ENCODE data around the gene FAM50A.
"Not testable (repeated sequence)": the region's sequence is repeated elsewhere in the genome, so short reads cannot be mapped to it uniquely, and the experiment has no call there.

The FAM50A gene, protein sequence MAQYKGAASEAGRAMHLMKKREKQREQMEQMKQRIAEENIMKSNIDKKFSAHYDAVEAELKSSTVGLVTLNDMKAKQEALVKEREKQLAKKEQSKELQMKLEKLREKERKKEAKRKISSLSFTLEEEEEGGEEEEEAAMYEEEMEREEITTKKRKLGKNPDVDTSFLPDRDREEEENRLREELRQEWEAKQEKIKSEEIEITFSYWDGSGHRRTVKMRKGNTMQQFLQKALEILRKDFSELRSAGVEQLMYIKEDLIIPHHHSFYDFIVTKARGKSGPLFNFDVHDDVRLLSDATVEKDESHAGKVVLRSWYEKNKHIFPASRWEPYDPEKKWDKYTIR

DNA sequence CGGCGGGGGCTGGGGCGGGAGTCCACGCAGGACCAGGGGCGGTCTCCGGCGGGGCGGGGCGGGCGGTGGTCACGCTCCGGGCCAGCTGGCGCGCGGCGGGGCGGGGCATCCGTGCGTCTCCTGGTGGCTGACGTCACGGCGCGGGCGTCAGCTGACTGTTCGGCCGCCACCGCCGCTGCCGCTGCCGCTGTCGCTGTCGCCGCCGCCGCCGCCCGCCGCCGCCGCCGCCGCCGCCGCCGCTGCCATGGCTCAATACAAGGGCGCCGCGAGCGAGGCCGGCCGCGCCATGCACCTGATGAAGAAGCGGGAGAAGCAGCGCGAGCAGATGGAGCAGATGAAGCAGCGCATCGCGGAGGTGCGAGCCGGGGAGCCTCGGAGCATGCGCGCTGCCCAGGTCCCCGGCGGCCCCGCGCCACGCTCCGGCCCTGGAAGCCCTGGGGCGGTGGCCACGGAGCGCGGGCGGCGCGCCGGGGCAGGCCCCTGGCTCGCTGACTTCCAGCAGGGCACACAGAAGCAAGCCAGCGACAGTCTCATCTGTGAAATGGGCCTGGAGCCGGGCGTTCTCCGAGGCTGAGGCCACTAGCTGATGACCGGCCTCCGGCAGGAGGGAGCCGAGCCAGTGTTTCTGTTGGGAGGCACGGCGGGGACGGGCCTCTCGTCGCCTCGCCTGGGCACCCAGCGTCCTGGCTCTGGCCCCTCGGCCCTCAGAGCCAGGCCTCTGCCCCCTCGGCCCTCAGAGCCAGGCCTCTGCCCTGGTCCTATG, at the start of gene FAM50A:
Gene FAM50A (plus strand): TSS at position 150 of the 763 bp plus-strand sequence. CDS start 95 bp downstream, at position 245.
- Mint-ChIP-seq H3K27ac (peak within 1 kb of the TSS; percentile 88), H3K27me3 (no peaks in the 10 kb centered on the region), H3K4me1 (peaks cover 16 to 23% of the 10 kb centered on the region in 2 donors), H3K36me3 (peaks cover 12 to 34% of the 10 kb centered on the region in 2 donors), H3K9me3 (no peaks in the 10 kb centered on the region), H3K4me3 (peak within 1 kb of the TSS; percentile 81 to 83)
- peak; percentile 57 for DNase-seq
- ATAC-seq (replicated peaks) = peak; percentile 88 to 96

DNA sequence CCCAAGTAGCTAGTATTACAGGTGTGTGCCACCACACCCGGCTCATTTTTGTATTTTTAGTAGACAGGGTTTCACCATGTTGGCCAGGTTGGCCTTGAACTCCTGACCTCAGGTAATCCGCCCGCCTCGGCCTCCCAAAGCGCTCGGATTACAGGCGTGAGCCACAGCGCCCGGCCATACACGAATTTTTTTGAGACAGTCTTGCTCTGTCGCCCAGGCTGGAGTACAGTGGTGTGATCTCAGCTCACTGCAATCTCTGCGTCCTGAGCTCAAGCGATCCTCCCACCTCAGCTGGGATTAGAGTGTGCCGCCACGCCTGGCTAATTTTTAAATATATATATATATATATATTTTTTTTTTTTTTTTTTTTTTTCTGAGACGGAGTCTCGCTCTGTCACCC, 47.6 kb upstream of the FAM50A start:
- Mint-ChIP-seq H3K4me1 (peaks cover 11 to 15% of the 10 kb centered on the region in 2 donors), H3K36me3 (peaks cover 28 to 33% of the 10 kb centered on the region in 2 donors), H3K4me3 (peak overlapping the region; percentile 93 to 95)
- ATAC-seq (replicated peaks); DNase-seq; H3K27ac Mint-ChIP-seq; H3K9me3 Mint-ChIP-seq; H3K27me3 Mint-ChIP-seq: not testable (repeated sequence)

DNA sequence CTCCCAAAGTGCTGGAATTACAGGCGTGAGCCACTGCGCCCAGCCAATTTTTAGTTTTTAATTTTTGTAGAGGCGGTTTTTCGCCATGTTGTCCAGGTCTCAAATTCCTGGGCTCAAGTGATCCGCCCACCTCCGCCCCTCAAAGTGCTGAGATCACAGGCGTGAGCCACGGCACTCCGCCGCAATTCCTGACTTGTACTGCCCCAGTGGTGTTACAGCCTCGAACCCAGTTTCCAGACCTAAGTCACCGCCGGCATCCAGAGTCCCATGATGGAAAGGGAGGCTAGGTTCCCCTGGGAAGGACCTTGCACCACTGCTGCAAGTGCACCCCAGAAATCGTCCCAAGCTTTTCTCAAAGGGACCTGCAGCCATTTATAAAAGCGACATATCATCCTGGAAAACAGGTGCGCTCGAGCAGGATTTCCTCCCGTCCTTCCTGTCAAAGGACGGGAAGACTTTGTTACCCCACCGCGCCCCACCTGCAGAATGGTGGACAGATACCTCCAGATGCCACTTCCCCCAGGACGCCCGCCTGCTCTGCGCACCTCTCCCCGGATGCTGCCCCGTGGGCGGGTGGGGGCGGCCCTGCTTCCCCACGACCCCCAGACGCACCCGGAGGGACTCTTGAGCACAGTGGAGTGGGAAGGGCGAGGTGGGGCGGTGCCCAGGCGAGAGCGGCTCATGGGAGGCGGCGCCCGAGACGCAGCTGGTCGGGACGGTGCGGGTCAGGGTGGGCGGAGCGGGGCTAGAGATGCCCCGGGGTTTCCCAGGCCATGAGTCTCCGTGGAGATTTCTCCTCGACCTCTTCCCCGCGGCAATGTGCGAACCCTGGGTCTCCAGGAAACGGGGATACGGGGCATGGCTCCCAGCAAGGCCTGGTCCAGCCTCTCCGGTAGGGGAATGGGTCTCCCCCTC, 46.7 kb upstream of the FAM50A start:
- Mint-ChIP-seq H3K27ac (peak overlapping the region; percentile 98), H3K36me3 (peaks cover 28 to 33% of the 10 kb centered on the region in 2 donors), H3K4me3 (peak overlapping the region; percentile 93 to 95), H3K27me3 (no peaks in the 10 kb centered on the region), H3K4me1 (peaks cover 11 to 16% of the 10 kb centered on the region in 2 donors), H3K9me3 (no peaks in the 10 kb centered on the region)
- DNase-seq (peak; percentile 70), ATAC-seq (replicated peaks) (peak; percentile 71 to 76)

DNA sequence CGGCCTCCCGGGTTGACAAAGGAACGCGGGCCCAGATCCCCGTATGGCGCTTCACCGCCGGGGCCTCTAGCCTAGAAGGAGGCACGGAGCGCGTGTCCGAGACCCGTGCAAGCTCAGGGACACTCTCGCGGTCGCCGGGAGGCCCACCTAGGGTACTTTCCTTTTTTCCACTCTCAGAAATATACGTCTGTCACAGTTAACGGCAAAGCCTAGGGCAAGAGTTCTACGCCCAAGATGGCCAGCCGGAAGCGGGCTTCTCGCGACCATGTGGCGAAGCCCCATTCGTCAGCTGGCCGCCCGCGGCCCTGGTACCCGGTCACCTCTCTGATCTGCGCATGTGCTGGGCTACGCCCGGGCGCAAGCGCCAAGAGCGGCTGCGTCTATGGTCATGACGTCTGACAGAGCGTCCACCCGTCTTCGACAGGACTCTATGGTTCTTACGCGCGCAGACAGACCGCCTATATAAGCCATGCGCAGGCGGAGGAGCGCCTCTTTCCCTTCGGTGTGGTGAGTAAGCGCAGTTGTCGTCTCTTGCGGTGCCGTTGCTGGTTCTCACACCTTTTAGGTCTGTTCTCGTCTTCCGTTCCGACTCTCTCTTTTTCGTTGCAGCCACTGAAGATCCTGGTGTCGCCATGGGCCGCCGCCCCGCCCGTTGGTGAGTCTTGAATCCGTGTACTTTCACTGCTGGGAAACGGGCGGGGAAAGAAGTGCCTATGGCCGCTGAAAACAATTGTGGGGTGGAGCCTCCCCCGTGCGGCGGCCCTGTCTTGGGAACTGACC, 45.9 kb upstream of the FAM50A start, which contains the start of gene RPL10:
Gene RPL10 (plus strand): TSS at position 490 of the 780 bp plus-strand sequence. CDS start 143 bp downstream, at position 633.
- no peaks in the 10 kb centered on the region for H3K27me3 Mint-ChIP-seq

DNA sequence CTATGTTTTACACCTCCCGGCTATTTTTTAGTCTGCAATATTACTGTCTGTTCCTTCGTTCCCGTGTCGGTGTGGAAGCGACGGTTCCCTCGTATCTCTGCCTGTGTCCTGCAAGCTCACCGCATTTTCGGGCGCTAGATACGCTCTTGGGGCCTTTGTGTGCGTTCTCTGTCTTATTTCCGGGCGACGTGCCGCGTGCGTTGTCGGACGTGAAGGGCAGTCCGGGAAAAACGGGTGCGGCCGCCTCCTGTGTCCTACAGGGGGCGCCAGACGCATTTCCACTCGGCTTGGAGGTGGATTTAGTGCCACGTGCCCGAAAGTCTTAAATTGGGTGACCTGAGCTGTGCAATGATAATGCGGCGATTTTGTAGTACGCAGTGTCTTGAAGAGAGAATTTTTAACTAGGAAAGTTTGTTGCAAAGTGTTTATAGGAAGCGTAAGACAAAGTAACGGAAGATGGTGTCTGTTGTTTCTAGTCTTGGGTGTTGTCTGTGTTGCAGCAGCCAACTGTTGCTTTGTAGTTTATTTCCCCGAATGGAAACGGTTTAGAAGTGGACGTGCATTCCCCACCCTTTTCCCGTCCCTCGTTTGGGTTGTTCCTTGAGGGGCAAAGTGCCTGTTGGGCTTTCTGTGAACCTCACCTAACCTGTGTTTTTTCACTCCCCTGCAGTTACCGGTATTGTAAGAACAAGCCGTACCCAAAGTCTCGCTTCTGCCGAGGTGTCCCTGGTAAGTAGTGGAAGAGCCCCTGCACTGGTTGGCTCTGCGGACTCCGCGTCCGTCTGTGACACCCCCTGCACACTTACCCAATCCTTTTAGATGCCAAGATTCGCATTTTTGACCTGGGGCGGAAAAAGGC, 45.0 kb upstream of the FAM50A start:
- H3K9me3 Mint-ChIP-seq = no peaks in the 10 kb centered on the region
- ATAC-seq (replicated peaks) = peak; percentile 20 to 48
- H3K4me1 Mint-ChIP-seq = peaks cover 11 to 19% of the 10 kb centered on the region in 2 donors
- peak overlapping the region; percentile 98 for H3K27ac Mint-ChIP-seq
- peak overlapping the region; percentile 93 to 95 for H3K4me3 Mint-ChIP-seq
- H3K27me3 Mint-ChIP-seq = no peaks in the 10 kb centered on the region
- peaks cover 36 to 37% of the 10 kb centered on the region in 2 donors for H3K36me3 Mint-ChIP-seq
- peak; percentile 75 for DNase-seq

More for the DNA sequence above, 45.9 kb upstream of the FAM50A start, which contains the start of gene RPL10:
- H3K4me1 Mint-ChIP-seq = peaks cover 11 to 19% of the 10 kb centered on the region in 2 donors
- H3K9me3 Mint-ChIP-seq = no peaks in the 10 kb centered on the region
- H3K4me3 Mint-ChIP-seq = peak within 1 kb of the TSS; percentile 93 to 95
- ATAC-seq (replicated peaks) (peak; percentile 80 to 85), DNase-seq (peak; percentile 94)
- H3K36me3 Mint-ChIP-seq = peaks cover 31 to 35% of the 10 kb centered on the region in 2 donors
- H3K27ac Mint-ChIP-seq = peak within 1 kb of the TSS; percentile 98

DNA sequence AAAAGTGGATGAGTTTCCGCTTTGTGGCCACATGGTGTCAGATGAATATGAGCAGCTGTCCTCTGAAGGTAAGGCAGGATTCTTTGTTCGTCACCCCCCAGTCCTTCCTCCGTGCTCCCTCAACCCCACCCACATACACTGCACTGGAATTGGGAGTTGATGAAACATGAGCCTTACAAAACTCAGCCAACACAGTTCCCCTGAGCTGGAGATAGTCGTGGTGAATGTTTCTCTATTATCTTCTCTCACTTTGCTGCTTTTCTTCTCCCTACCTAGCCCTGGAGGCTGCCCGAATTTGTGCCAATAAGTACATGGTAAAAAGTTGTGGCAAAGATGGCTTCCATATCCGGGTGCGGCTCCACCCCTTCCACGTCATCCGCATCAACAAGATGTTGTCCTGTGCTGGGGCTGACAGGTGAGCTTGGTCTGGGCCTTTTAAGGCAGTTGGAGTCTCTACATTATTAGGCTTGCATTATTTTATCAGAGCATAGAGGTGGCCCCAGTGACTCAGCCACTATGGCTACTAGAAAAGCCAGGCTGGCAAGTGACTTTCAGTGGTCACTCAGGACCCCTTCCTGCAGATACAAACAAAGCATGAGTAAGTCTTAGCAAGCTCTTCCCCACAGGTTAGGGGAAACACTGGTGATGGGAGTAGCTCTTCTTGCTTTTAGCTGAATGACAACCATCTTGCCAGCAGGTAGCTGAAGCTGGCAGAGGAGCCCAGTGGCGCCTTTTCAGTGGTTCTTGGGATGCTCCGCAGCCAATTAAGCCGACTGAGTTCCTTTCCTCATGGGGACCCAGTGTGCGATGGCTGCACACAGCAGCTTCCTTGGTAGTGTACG, 44.2 kb upstream of the FAM50A start:
- Mint-ChIP-seq H3K27ac (peak overlapping the region; percentile 98), H3K9me3 (no peaks in the 10 kb centered on the region), H3K4me1 (peaks cover 16 to 22% of the 10 kb centered on the region in 2 donors), H3K4me3 (peak overlapping the region; percentile 93 to 95), H3K27me3 (no peaks in the 10 kb centered on the region), H3K36me3 (peaks cover 36 to 38% of the 10 kb centered on the region in 2 donors)
- DNase-seq (no peak), ATAC-seq (replicated peaks) (no peak)

DNA sequence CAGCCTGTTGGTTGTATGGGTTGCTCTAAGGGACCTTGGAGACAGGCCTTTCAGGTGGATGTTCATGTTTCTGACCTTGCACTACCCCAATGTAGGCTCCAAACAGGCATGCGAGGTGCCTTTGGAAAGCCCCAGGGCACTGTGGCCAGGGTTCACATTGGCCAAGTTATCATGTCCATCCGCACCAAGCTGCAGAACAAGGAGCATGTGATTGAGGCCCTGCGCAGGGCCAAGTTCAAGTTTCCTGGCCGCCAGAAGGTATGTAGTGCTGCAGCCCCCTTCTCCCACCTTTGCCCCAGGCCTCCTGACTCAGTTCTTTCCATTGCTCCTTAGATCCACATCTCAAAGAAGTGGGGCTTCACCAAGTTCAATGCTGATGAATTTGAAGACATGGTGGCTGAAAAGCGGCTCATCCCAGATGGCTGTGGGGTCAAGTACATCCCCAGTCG, 43.5 kb upstream of the FAM50A start:
- Mint-ChIP-seq H3K36me3 (peaks cover 36 to 38% of the 10 kb centered on the region in 2 donors), H3K4me1 (peaks cover 23 to 24% of the 10 kb centered on the region in 2 donors), H3K4me3 (peak overlapping the region; percentile 93 to 95), H3K27ac (peak overlapping the region; percentile 98)
- not testable (repeated sequence) for ATAC-seq (replicated peaks); DNase-seq; H3K9me3 Mint-ChIP-seq; H3K27me3 Mint-ChIP-seq

DNA sequence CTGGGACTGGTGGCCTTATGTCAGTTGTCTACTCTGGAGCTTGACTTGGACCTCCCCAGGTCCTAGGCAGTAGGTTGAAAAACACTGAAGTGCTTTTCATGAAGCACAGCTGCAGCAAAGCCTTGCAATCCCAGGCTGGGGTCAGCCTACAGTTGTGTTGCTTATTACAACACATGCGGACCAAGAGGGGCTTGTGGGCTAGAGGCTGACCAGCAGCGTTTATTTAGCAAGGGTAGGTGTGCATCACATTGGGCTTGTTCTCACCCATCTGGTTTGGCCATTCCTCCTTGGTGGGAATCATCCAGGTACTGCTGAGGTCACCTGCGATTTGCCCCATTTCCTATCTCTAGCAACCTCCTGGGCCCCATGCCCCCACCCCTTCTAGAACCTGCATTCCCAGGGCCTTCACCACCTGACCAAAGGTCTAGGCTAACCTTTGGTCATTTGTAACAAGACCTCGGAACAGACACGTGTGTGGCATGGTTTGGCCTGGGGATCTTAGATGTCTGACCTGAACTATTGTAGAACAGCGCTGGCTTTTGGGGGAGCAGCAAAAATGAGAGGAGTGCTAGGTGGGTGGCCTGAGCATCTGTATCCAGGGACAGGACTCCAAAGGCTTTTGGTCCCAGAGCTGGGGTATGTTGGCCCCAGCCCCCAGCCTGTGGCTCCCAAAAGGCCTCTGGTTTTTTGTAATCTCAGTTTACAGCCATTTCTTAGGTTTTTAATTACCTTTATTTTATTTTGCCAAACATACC, 42.7 kb upstream of the FAM50A start:
- ATAC-seq (replicated peaks) (peak in 1 of 2 donors; percentile 2), DNase-seq (no peak)
- Mint-ChIP-seq H3K9me3 (no peaks in the 10 kb centered on the region), H3K27me3 (no peaks in the 10 kb centered on the region), H3K4me1 (peaks cover 24% of the 10 kb centered on the region in 2 donors), H3K27ac (peak overlapping the region; percentile 98), H3K4me3 (peak overlapping the region; percentile 39 to 58), H3K36me3 (peaks cover 36 to 38% of the 10 kb centered on the region in 2 donors)

DNA sequence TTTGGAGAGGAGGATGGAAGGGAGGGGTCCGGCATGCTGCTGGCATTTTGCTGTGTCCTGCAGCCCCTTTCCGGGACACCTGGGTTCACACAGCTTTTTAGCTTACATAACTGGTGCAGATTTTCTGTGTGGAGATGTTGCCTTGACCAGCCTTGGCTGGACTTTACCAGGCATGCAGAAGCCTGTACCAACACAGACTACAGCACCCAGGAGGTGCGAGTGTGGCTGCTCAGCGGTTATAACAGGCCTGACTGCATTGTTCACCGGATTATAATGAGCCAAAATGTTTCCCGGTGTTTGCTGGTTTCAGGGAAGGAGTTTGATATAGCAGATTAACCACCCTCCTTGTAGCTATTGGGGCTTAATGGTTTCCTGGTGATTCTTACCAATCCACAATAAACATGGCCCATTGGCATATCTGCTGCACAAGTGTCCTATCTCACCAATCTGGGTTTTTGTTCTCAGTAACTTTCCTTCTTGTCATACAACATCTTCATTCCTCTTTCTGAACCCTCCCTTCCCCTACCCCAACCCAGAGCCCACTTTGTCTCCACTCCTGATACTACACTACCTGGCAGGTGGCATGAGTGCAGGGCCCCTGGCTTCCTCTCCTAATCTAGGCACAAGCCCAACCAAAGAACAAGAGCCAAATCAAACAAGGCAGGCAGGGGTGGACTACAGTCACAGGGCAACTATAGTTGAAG, 41.9 kb upstream of the FAM50A start:
- ATAC-seq (replicated peaks) = no peak
- H3K36me3 Mint-ChIP-seq = peaks cover 36 to 40% of the 10 kb centered on the region in 2 donors
- H3K4me1 Mint-ChIP-seq = peaks cover 21 to 23% of the 10 kb centered on the region in 2 donors
- no peaks in the 10 kb centered on the region for H3K27me3 Mint-ChIP-seq
- no peaks in the 10 kb centered on the region for H3K9me3 Mint-ChIP-seq
- H3K4me3 Mint-ChIP-seq = peak overlapping the region in 1 of 2 donors; percentile 3
- DNase-seq = no peak
- peak overlapping the region; percentile 98 for H3K27ac Mint-ChIP-seq

DNA sequence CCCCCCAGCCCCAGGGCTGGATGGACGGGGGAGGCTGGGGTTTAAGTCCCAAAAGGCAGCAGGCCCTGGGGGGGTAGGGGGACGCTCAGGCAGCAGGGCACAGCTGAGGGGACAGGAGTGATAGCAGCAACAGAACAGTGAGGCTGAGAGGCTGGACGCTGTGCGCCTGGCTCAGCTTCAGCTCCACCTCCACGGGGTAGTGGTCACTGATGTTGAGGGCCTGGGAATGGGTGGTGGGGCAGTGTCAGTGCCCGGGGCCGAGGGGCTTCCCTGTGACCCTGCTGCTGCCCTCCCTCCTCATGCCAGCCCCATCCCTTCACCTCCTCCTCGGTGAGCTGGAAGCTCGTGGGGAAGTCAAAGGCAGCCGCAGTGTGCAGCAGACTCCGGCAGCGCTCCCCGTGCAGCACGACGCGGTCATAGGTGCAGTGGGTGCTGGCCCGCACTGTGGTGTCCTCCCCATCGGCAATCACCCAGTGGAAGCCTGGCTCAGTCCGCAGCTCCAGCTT, 41.3 kb upstream of the FAM50A start:
- peaks cover 19 to 23% of the 10 kb centered on the region in 2 donors for H3K4me1 Mint-ChIP-seq
- peak overlapping the region; percentile 70 for H3K27ac Mint-ChIP-seq
- H3K36me3 Mint-ChIP-seq = peaks cover 36 to 40% of the 10 kb centered on the region in 2 donors
- no peaks in the 10 kb centered on the region for H3K27me3 Mint-ChIP-seq
- H3K4me3 Mint-ChIP-seq = peak overlapping the region in 1 of 2 donors; percentile 3
- ATAC-seq (replicated peaks) (no peak), DNase-seq (no peak)
- no peaks in the 10 kb centered on the region for H3K9me3 Mint-ChIP-seq

Data from stimulated activated naive B cell treated with anti-CD40 and anti-IgM and Interleukin-4, amounts not matched to agents 10 μg/mL and 1 μg/mL and 100 μg/mL, for 72 hours (primary cell).